HPDE6-E6E7 (cell line): ENCODE data around the gene USPL1.
A peak's percentile ranks its signal among the peaks of the same experiment; 100 is the strongest.

ENCODE experiments used
- DNase-seq: peaks from one replicate; pipeline ENCODE4 v3.0.0; 2011; ENCODE audit warnings: missing footprints; ENCODE audit errors: extremely low spot score

Gene USPL1

GRCh38 chr13:30697177-30697953 is 79.6 kb downstream of the USPL1 start:
- DNase-seq, result no peak

GRCh38 chr13:30697996-30698401 is 80.3 kb downstream of the USPL1 start:
- DNase-seq, result no peak

- no peak for DNase-seq
Measured at GRCh38 chr13:30698488-30699005, 80.8 kb downstream of the USPL1 start.

- DNase-seq, result no peak
Measured at GRCh38 chr13:30700364-30700763, 82.6 kb downstream of the USPL1 start.

- no peak for DNase-seq
Measured at GRCh38 chr13:30702006-30702405, 84.3 kb downstream of the USPL1 start.

- no peak for DNase-seq
Measured at GRCh38 chr13:30704596-30704995, 86.9 kb downstream of the USPL1 start.

GRCh38 chr13:30705680-30706079 is 88.0 kb downstream of the USPL1 start:
- peak; percentile 15 for DNase-seq

- no peak for DNase-seq
Measured at GRCh38 chr13:30708541-30708940, 90.8 kb downstream of the USPL1 start.
